HG03097 (cell line): ENCODE data around the gene ALPG.

Experiments used
- ATAC-seq: cut with Tn5 transposase; IDR thresholded peaks from one replicate; pipeline ENCODE4 v1.9.1; 2021; ENCODE audit not compliant: unreplicated experiment, low FRiP score

ALPG gene

GRCh38 chr2:232455426-232456255 is 49.0 kb downstream of the ALPG start, which contains the start of gene ALPI:
TSS of gene ALPI (plus strand) at chr2:232456153. CDS start at chr2:232456200, 47 bp downstream.
- ATAC-seq, result no peak

- no peak for ATAC-seq
These were observed 49.9 kb downstream of the ALPG start for GRCh38 chr2:232456296-232457120.

- ATAC-seq, result no peak
These were observed 50.7 kb downstream of the ALPG start for GRCh38 chr2:232457121-232458011.

- no peak for ATAC-seq
These were observed 51.5 kb downstream of the ALPG start for GRCh38 chr2:232458051-232458660.

DNA sequence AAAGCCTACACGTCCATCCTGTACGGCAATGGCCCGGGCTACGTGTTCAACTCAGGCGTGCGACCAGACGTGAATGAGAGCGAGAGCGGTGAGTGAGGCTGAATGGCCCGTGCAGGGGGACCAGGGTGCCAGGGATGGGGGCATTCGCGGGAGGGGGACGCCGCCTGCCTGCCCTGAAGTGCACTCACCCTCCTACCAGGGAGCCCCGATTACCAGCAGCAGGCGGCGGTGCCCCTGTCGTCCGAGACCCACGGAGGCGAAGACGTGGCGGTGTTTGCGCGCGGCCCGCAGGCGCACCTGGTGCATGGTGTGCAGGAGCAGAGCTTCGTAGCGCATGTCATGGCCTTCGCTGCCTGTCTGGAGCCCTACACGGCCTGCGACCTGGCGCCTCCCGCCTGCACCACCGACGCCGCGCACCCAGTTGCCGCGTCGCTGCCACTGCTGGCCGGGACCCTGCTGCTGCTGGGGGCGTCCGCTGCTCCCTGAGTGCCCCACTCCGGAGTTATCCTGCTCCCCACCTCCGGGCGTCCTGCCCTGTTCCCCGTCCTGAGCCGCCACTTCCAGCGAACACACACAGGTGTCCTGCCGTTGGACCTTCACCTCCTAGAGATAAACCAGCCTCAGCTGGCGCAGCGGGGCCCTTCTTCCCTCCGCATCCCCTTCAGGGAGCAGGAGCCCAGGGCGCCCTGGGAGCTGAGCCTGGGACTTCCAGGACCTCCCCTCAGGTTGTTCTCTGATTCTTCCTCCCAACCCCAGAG is 52.2 kb downstream of the ALPG start:
- ATAC-seq, result no peak

GRCh38 chr2:232459419-232460035 is 52.9 kb downstream of the ALPG start:
- ATAC-seq, result no peak

DNA sequence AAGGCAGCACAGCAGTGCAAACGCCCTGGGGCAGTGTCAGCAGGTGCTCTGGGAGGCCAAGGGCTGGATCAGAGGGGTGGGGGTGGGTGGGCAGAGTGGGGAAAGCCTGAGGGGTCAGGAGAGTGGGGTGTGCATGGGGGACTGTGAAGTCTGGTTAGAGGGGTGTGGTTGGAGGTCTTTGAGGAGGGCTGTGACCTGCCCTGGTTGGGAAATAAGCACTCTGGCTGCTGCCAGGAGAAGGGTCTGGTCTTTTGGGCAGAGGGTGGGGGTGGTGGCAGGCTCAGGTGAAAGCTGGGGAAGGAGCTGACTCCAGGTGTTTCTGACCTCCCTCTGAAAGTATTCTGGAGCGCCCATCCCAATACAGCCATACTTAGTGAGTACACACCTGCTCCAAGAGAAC is 53.5 kb downstream of the ALPG start:
- ATAC-seq, result no peak
